KMS-11 (cell line): Measurements from ENCODE around the gene GET4.

Experiments
- H2AFZ ChIP-seq: fragments of 200-600 bp; sonication (generic); 2 replicates; pipeline ENCODE4 v1.6.1; 2016; ENCODE audit warnings: antibody characterized with exemption, mixed run types, low read depth
- H3K27ac ChIP-seq: fragments of 200-600 bp; sonication (generic); 2 replicates; pipeline ENCODE4 v1.6.1; 2016; ENCODE audit warnings: mild to moderate bottlenecking, mixed run types
- H3K27me3 ChIP-seq: fragments of 200-600 bp; sonication (generic); 2 replicates; pipeline ENCODE4 v1.6.1; 2017; ENCODE audit warnings: mild to moderate bottlenecking, low read depth, mixed run types, moderate library complexity; ENCODE audit not compliant: insufficient read depth
- H3K36me3 ChIP-seq: fragments of 200-600 bp; sonication (generic); 2 replicates; pipeline ENCODE4 v1.6.1; 2017; ENCODE audit warnings: mild to moderate bottlenecking, mixed run types; ENCODE audit not compliant: insufficient read depth
- H3K4me1 ChIP-seq: fragments of 200-600 bp; sonication (generic); 2 replicates; pipeline ENCODE4 v1.6.1; 2016; ENCODE audit warnings: mild to moderate bottlenecking, low read depth, mixed run types; ENCODE audit not compliant: poor library complexity, severe bottlenecking
- H3K4me2 ChIP-seq: fragments of 200-600 bp; sonication (generic); 2 replicates; pipeline ENCODE4 v1.7.0; 2016; ENCODE audit warnings: mild to moderate bottlenecking, mixed run types
- H3K4me3 ChIP-seq: fragments of 200-600 bp; sonication (generic); IDR thresholded peaks from 2 replicates; pipeline ENCODE4 v1.6.1; 2017; ENCODE audit warnings: low read depth, low read length, mixed read lengths; ENCODE audit not compliant: insufficient read depth
- H3K79me2 ChIP-seq: fragments of 200-600 bp; sonication (generic); 2 replicates; pipeline ENCODE4 v1.6.1; 2016; ENCODE audit warnings: low read depth, mixed run types; ENCODE audit not compliant: insufficient read depth
- H3K9ac ChIP-seq: fragments of 200-600 bp; sonication (generic); 2 replicates; pipeline ENCODE4 v1.6.1; 2016; ENCODE audit warnings: mild to moderate bottlenecking, mixed run types
- H4K20me1 ChIP-seq: fragments of 200-600 bp; sonication (generic); 2 replicates; pipeline ENCODE4 v1.6.1; 2016; ENCODE audit warnings: mild to moderate bottlenecking, mixed run types; ENCODE audit not compliant: insufficient read depth
- CTCF ChIP-seq: fragments of 200-600 bp; sonication (generic); conservative IDR thresholded peaks from 2 replicates; pipeline ENCODE4 v1.6.1; 2017; ENCODE audit warnings: low read depth, mild to moderate bottlenecking, antibody characterized with exemption, low read length, moderate library complexity, mixed read lengths

Gene GET4

GRCh38 chr7:849145-849544 is 27.2 kb upstream of the GET4 start:
- no peak overlapping the region for H3K4me3 ChIP-seq
- no peaks in the 10 kb centered on the region for H3K36me3 ChIP-seq
- no peak overlapping the region for H2AFZ ChIP-seq
- H4K20me1 ChIP-seq = no peaks in the 10 kb centered on the region
- no peak for TF ChIP-seq CTCF
- no peak overlapping the region for H3K4me2 ChIP-seq
- no peak overlapping the region for H3K27ac ChIP-seq
- H3K27me3 ChIP-seq = no peaks in the 10 kb centered on the region
- no peak overlapping the region for H3K9ac ChIP-seq
- no peaks in the 10 kb centered on the region for H3K4me1 ChIP-seq
- no peaks in the 10 kb centered on the region for H3K79me2 ChIP-seq

GRCh38 chr7:849781-850180 is 26.6 kb upstream of the GET4 start:
- no peak for TF ChIP-seq CTCF
- H3K27me3 ChIP-seq = no peaks in the 10 kb centered on the region
- H3K9ac ChIP-seq = no peak overlapping the region
- no peak overlapping the region for H3K4me2 ChIP-seq
- H2AFZ ChIP-seq = no peak overlapping the region
- no peaks in the 10 kb centered on the region for H3K36me3 ChIP-seq
- H3K27ac ChIP-seq = no peak overlapping the region
- H3K4me1 ChIP-seq = no peaks in the 10 kb centered on the region
- no peaks in the 10 kb centered on the region for H4K20me1 ChIP-seq
- H3K4me3 ChIP-seq = no peak overlapping the region
- no peaks in the 10 kb centered on the region for H3K79me2 ChIP-seq

GRCh38 chr7:851204-851603 is 25.1 kb upstream of the GET4 start:
- Histone ChIP-seq H3K4me1 (no peaks in the 10 kb centered on the region), H3K36me3 (no peaks in the 10 kb centered on the region), H3K79me2 (no peaks in the 10 kb centered on the region), H3K27ac (no peak overlapping the region), H3K9ac (no peak overlapping the region), H3K4me2 (no peak overlapping the region), H2AFZ (no peak overlapping the region), H3K4me3 (no peak overlapping the region), H4K20me1 (no peaks in the 10 kb centered on the region), H3K27me3 (no peaks in the 10 kb centered on the region)
- no peak for TF ChIP-seq CTCF

- no peaks in the 10 kb centered on the region for H3K36me3 ChIP-seq
- no peak overlapping the region for H2AFZ ChIP-seq
Measured at GRCh38 chr7:853366-854117, 22.8 kb upstream of the GET4 start.

More at GRCh38 chr7:853366-854117, 22.8 kb upstream of the GET4 start:
- H4K20me1 ChIP-seq = no peaks in the 10 kb centered on the region
- no peak overlapping the region for H3K4me2 ChIP-seq
- H3K4me1 ChIP-seq = no peaks in the 10 kb centered on the region
- no peak for TF ChIP-seq CTCF
- H3K79me2 ChIP-seq = no peaks in the 10 kb centered on the region
- H3K27me3 ChIP-seq = no peaks in the 10 kb centered on the region
- H3K27ac ChIP-seq = no peak overlapping the region
- H3K9ac ChIP-seq = no peak overlapping the region
- H3K4me3 ChIP-seq = no peak overlapping the region
